Skin epidermis (tissue), 12 donors: ENCODE measurements around the gene TRIO.

Experiments
- H3K27ac ChIP-seq, 21 experiments: fragments of 200-600 bp; sonication (generic) in 11 of 21; one replicate each; pipeline ENCODE4 v1.5.0; 2020; ENCODE audit warnings: mild to moderate bottlenecking in 3 of 21, inconsistent platforms in 2 of 21, moderate library complexity in 2 of 21
- H3K4me3 ChIP-seq, 7 experiments: fragments of 200-600 bp; sonication (generic) in 2 of 7; one replicate each; pipeline ENCODE4 v1.5.0; 2020; ENCODE audit warnings: inconsistent platforms in 2 of 7, mild to moderate bottlenecking in 2 of 7, moderate library complexity in 1 of 7

Gene TRIO

GRCh38 chr5:14144586-14145434 lies 1.7 kb downstream of the TRIO start:
- H3K27ac ChIP-seq = peak overlapping the region; percentile 62 to 98 (median 90)
- H3K4me3 ChIP-seq = peak overlapping the region; percentile 57 to 87 (median 77)

DNA sequence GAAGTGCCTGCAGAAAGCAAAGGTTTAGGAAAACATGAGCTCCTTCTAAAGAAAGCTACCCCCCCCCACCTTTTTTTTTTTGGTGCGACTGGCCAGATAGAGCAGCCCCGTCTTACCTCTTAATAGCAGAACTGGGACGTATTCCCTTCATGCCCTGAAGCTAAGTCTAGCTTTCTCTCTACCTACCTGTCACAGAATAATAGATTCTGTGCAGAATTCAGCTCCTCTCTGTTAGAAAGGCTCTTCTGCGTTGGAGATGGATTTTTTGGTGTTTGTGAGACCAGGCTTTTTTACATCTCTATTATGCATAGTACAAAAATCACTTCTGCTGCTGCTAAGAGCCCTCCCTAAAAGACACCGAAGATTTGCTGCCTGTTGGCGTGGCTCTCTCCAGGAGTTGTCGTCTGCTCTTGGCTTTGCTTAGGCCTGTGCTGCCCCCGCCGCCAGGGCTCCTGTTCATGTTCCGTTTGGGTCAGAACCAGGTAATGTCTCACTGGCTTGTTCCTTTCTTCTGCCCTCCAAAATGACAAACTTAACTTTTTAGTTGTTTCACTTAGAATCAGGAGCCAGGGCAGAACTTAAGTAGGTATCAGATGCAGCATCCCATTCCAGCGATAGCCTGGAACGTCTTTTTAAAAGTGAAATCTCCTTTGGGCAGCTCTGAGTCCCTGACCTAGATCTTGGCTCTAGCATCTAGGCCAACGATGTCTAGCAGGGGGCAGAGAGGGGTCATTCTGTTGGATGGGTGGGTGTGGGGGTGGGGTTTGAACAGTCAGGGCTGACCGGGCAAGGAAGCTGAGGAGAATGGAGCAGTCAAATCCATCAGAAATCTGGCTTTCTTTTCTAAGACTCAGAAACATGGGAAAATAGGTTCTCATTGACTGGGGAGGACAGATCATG lies 2.5 kb downstream of the TRIO start:
- Histone ChIP-seq H3K4me3 (peak overlapping the region; percentile 57 to 87 (median 77)), H3K27ac (peak overlapping the region in 14 of 21 experiments; percentile 11 to 98 (median 88))

DNA sequence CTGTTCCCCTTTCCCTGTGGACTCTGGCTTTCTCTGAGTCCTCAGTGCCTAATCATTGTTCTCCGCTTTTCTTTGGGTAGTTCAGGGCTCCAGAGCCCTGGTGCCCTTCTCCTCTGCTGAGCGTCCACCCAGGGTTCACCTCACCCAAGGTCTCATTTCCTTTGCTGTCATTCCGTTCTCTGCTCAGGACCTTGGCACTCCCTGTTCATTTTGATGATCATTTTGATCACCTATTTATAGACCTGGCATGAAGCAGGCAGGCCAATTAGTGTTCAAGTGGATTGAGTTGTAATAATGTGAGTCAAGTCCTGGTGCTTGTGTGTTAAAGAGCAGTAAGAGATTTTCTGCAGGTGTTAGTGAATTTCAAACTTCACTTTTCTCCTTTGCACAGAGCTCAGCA lies 3.6 kb downstream of the TRIO start:
- H3K4me3 ChIP-seq = no peak overlapping the region

GRCh38 chr5:14147210-14147609 lies 4.1 kb downstream of the TRIO start:
- Histone ChIP-seq H3K4me3 (no peak overlapping the region), H3K27ac (no peak overlapping the region)

More for the DNA sequence above, 3.6 kb downstream of the TRIO start:
- H3K27ac ChIP-seq = no peak overlapping the region

DNA sequence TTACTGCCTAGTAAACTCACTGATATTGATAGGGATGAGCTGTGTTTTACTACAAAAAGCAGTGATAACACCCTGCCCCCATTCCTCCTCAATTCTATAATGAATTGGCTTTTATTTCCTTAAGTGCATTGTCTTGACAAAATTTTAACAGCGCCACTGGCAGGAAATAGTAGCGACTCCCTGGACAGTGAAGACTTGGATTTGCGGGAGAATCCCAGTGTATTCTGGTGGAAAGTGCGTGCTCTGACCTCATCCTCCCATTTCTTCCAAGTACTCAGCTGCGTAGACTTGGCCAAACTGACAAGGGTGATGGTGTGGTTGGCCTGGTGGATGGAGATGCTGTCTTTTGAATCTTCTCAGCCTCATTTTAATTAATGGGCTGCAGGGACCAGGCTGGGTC lies 5.3 kb downstream of the TRIO start:
- Histone ChIP-seq H3K4me3 (no peak overlapping the region), H3K27ac (peak overlapping the region in 1 of 21 experiments; percentile 22)

- Histone ChIP-seq H3K27ac (peak overlapping the region in 1 of 21 experiments; percentile 22), H3K4me3 (no peak overlapping the region)
Observed at GRCh38 chr5:14148890-14149671, 5.9 kb downstream of the TRIO start.

DNA sequence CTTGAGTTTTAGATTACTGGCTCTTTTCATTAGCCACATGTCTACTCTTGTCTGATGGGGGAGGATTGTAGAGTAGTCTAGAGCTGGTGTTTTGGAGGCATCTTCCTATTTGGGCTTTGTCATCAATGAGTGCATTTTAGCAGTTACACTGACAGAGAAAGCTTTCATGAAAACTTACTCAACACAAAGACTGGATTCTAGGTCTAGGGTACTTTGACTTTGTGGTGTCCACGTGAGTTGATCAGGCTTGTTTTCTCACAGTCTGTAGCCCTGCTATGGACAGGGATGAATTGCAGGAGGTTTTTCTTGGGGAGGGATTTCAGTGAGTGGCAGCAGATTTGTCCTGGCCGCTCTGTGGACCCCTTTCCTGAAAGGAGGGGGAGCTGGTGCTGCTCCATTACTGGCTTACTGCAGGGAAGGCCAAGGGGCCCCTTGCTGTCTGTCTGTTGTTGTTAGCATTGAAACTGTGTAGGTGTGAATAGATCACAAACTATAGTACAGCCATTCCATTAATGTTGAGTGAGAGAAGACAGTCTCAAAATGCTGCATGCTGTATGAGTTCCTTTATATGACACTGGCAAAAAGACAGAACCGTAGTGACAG lies 6.6 kb downstream of the TRIO start:
- no peak overlapping the region for H3K27ac ChIP-seq
- no peak overlapping the region for H3K4me3 ChIP-seq

- Histone ChIP-seq H3K4me3 (no peak overlapping the region), H3K27ac (no peak overlapping the region)
Observed at GRCh38 chr5:14151416-14151815, 8.3 kb downstream of the TRIO start.

- Histone ChIP-seq H3K27ac (peak overlapping the region in 14 of 21 experiments; percentile 25 to 74 (median 48)), H3K4me3 (no peak overlapping the region)
Observed at GRCh38 chr5:14153071-14153864, 10.1 kb downstream of the TRIO start.

- H3K4me3 ChIP-seq = no peak overlapping the region
- peak overlapping the region in 18 of 21 experiments; percentile 7 to 74 (median 45) for H3K27ac ChIP-seq
Observed at GRCh38 chr5:14153932-14154731, 11.0 kb downstream of the TRIO start.

- no peak overlapping the region for H3K4me3 ChIP-seq
Observed at GRCh38 chr5:14155075-14155474, 11.9 kb downstream of the TRIO start.

DNA sequence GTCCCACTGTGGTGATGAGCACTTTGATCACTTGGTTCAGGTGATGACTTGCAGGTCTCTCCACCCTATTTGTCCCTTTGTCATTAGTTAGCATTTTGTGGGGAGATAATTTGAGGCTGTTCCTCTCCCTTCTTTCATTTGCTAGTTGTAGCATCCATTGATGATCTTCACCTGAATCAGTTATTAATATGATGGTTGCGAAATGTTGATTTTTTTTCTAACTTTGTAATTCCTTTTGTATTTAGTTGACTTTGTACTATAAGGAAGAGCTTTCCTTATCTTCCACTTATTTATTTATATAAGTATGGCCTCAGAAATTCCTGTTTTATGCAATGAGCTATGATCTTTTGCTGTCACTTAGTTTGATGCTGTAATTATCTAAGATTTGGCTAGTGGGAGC lies 12.6 kb downstream of the TRIO start:
- no peak overlapping the region for H3K4me3 ChIP-seq
- peak overlapping the region in 1 of 21 experiments; percentile 9 for H3K27ac ChIP-seq

More at GRCh38 chr5:14155075-14155474, 11.9 kb downstream of the TRIO start:
- peak overlapping the region in 8 of 21 experiments; percentile 34 to 74 (median 56) for H3K27ac ChIP-seq

GRCh38 chr5:14156290-14156649 lies 13.1 kb downstream of the TRIO start:
- no peak overlapping the region for H3K4me3 ChIP-seq
- H3K27ac ChIP-seq = peak overlapping the region in 3 of 21 experiments; percentile 57 to 70 (median 64)

GRCh38 chr5:14156650-14157492 lies 13.7 kb downstream of the TRIO start:
- peak overlapping the region in 11 of 21 experiments; percentile 16 to 70 (median 50) for H3K27ac ChIP-seq
- no peak overlapping the region for H3K4me3 ChIP-seq

GRCh38 chr5:14157493-14157782 lies 14.3 kb downstream of the TRIO start:
- no peak overlapping the region for H3K4me3 ChIP-seq
- peak overlapping the region in 10 of 21 experiments; percentile 13 to 70 (median 50) for H3K27ac ChIP-seq

DNA sequence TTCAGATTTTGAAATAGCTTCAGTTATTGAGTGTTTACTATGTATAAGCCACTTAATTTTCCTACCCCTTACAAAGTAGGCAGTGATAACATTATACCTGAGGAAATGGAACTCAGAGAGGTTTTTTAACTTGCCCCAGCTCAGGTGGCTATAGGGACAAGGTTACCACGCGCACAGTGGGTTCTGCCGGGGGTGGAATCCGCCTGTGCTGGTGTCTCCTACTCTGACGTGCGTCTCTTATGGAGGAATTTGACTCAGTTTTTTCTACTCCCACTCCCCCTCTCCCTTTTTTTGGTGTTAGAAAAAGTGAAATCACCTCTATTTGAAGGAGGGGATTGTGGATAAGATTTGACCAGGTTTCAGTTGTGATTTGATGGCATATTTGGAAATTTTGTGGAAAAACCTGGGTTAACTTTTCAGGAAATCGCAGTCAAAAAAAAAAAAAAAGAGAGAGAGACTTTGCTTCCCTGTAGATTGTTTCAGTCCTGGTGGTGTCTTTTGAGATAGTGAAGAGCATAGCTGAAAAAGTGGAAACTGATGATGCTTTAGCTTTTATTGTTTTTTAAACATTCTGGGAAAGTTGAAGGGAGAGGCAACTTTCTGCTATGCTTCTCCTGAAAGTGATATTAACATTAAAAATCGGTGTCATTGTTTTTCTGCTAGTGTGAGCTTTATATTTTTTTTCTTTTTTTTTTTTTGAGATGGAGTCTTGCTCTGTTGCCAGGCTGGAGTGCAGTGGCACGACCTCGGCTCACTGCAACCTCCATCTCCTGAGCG lies 15.9 kb downstream of the TRIO start:
- Histone ChIP-seq H3K27ac (no peak overlapping the region), H3K4me3 (no peak overlapping the region)
